Uterus (tissue), 2 donors: ENCODE measurements around the gene OR51D1.

Source experiments
- POLR2A ChIP-seq, 2 donors: fragments of 450-650 bp; IDR thresholded peaks; one replicate each; pipeline ENCODE4 v1.6.1; 2016; ENCODE audit warnings: antibody characterized with exemption in 2 of 2, mild to moderate bottlenecking in 1 of 2, moderate library complexity in 1 of 2
- TF ChIP-seq, protein P1 (sequence below), 4 experiments: fragments of 200-600 bp in 2 of 4; fragments of 450-650 bp in 2 of 4; sonication (generic) in 2 of 4; IDR thresholded peaks; one replicate each; pipeline ENCODE4 v1.5.1; 2016 to 2019; ENCODE audit warnings: antibody characterized with exemption in 4 of 4, mild to moderate bottlenecking in 2 of 4, moderate library complexity in 1 of 4

- TF ChIP-seq, protein P1, sequence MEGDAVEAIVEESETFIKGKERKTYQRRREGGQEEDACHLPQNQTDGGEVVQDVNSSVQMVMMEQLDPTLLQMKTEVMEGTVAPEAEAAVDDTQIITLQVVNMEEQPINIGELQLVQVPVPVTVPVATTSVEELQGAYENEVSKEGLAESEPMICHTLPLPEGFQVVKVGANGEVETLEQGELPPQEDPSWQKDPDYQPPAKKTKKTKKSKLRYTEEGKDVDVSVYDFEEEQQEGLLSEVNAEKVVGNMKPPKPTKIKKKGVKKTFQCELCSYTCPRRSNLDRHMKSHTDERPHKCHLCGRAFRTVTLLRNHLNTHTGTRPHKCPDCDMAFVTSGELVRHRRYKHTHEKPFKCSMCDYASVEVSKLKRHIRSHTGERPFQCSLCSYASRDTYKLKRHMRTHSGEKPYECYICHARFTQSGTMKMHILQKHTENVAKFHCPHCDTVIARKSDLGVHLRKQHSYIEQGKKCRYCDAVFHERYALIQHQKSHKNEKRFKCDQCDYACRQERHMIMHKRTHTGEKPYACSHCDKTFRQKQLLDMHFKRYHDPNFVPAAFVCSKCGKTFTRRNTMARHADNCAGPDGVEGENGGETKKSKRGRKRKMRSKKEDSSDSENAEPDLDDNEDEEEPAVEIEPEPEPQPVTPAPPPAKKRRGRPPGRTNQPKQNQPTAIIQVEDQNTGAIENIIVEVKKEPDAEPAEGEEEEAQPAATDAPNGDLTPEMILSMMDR (IDR thresholded peaks at IDR 0.05), result no peak
- TF ChIP-seq POLR2A (IDR thresholded peaks at IDR 0.05), result no peak
These were observed 30.2 kb upstream of the OR51D1 start for GRCh38 chr11:4607096-4607495.
